ENCODE results near the gene LRIG1.
"Not testable (repeated sequence)": the region's sequence is repeated elsewhere in the genome, so short reads cannot be mapped to it uniquely, and the experiment has no call there.

Gene LRIG1

DNA sequence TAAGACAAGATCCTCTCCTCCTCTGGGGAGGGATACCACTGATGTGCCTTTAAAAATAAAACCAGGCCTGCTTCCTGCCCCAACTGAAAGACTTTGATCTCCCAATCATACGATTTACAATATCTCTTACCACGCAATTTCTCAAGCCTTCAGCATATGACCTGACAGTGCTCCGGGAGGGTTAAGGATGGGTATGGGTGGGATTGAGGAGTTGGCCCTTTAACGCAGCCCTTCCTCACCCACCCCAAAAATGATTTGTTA is 67.4 kb downstream of the LRIG1 start:
- intact Hi-C loops (cut with DNase I): no loop called here
- DNase-seq: no peak

DNA sequence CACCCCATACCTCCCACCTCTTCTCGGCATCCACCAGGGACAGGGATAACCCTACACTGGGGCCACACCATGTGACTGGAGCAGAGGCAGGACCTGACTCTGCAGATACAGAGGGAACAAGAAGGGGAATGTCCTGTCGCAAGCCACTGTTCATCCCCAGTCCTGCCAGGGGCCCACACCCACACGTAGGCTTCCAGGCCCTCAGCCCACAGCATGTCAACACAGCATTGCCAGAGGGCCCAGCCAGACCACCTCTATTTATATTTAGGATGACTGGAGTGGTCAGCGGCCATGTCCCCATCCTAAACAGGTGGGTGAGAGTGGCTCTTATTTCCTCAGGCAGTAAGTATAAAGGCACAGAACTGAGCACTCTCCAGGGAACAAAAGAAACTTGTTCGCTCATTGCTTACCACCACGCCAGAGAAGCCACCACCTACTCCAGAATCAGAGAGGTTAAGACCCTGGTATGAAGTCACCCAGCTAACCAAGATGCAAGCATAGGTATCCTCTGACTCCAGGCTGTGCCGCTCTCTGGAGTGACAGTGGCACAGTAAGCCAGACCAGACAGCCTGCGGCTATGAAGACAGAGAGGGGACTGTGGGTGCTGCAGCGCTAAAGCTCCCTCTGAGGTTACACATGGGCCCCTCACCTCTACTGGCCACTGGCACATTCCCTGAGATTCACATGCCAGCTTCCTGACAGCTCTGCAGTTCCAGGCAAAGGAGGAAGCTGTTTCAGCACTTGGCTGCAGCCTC is 67.9 kb downstream of the LRIG1 start:
- intact Hi-C loops (cut with DNase I): no loop called here
- DNase-seq: no peak

DNA sequence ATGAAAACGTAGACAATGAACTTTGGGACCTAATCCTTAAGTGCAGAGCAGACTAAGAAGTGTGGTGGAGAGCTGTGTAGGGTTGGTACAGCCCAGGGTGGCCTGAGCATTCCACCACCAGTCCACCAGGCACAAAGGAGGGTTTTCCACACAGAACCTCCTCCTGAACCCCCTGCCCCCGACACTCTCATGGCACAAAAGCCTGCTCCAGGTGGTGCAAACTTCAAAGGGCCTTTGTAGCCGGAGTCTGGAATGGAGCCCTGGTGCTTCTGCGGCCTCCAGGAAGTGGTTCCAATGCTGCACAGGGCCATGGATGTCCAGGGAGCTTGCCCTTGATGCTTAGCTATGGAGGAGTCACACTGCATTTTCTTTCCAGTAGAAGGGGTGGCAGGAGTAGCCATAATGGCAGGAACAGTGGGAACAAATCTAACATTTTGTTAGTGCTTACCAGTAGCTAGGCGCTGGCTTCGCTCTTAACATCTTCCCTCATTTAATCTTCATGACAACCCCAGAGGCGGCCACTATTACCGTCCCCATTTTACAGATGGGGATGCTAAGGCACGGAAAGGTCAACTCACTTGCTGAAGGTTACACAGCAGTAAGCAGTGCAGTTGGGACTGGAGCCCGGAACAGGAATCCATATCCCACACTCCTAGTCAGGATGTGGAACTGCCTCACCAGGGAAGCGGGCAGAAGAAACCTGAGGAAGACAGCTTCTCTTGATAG is 68.6 kb downstream of the LRIG1 start:
- intact Hi-C loops (cut with DNase I): no loop called here
- DNase-seq: no peak

DNA sequence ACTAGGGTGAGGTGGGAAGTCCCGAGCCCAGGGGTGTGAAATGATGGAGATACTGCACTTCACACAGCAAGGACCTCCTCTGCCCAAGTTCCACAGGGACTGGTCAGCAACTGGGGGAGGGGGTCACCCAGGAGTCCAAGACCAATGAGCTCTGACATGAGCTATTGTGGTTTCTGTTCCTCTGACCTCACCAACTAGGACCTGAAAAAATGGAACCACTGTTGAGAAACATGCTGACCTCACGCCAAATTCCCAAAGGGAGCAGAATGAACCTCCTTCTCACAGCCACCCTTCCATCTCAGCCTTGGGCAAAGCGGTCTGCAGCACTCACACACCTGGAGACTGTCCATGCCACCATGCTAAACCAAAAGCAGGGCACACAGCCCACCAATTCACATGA is 69.3 kb downstream of the LRIG1 start:
- DNase-seq: peak in 2 of 42 donors; percentile 45 to 60
- intact Hi-C loops (cut with DNase I): no loop called here

DNA sequence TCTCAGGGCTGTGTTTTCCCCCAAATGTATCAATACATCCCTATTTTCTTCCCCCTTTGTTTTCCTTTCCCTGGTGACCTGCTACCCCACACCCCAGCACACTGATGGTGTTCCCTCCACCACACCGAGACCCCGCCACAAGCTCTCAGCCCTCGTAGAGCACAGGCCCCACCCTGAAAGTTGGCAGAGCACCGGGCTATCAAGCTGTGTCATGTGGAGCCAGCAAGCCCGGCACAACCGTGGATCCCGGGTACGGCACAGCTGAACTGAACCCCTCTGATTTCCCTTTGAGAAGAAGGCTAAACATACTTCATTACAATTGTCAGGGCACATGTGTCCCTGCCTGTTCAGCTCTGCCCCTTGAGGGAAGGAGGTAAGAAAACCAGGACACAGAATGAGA is 69.9 kb downstream of the LRIG1 start:
- DNase-seq: no peak
- intact Hi-C loops (cut with DNase I): no loop called here

DNA sequence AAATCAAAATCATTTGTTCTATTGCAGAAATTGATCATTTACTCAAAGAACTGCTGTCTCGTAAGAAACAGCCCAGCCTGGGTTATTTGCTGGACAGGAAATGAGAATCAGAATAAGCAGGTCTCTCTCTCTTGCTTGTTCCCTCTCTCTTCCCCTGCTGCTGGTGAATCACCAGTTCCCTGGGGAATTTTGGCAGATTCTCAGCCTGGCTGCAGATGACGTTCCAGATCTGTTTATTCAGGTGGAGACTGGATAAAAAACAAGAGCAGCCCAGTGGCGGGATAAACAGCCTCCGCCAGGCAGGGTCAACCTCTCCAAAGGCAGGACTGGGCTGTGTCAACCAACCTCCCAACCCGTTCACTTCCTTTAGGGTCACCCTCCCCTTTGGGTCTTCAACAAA is 72.1 kb downstream of the LRIG1 start:
- intact Hi-C loops (cut with DNase I): no loop called here
- peak in 16 of 42 donors; percentile 29 to 80 (median 52) for DNase-seq

DNA sequence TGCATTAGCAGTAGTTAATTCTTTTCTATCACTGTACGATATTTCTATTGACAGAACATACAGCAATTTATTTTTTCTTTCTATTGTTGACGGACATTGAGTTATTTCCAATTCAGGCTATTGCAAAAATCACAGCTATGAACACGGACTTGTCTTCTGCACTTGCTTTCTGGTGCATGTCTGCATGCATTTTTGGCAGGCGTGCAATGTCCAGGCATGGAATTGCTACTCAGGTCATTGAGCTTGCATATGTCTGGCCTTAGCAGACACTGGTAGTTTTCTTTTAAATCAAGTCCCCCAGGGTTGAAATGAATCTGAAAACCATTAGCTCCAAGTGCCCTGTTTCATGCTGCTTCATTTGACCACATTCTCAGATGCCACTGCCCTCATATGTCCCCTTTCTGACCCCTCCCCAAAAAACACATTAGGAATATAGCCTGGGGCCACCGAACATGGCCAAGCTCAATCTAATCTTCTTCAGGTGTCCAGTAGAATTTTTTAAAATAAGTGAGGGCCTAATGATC is 72.8 kb downstream of the LRIG1 start:
- intact Hi-C loops (cut with DNase I): no loop called here
- no peak for DNase-seq

DNA sequence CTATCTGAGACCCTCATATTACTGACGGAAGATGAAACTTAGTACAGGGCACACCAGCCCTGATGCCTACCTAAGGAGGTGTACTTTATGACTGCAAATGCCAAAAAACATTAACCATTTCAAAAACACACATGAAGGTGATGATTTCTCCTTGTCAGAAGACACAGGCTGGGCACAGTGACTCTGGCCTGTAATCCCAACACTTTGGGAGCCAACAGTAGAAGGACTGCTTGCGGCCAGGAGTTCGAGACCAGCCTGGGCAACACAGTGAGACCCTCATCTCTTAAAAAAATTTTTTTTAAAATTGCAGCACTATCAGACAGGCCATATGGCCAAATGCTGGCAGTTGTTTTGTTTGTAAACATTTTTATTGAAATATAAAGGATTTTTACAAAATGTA is 73.5 kb downstream of the LRIG1 start:
- intact Hi-C loops (cut with DNase I): no loop called here
- DNase-seq: no peak

DNA sequence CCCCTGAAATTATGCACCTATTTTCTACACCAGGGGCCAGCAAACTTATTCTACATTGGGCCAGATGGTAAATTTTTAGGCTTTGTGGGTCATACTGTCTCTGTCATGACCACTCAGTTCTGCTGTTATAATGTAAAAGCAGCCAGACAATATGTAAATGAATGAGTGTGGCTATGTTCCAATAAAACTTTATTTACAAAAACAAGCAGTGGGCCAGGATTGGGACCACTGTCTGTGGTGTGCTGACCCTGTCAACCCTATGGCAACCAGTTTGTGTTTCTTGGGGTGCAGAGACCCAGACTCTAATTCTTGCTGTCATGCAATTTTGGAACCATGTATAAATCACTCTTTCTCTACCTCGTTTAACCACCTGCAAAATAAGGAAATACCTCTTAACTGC is 74.7 kb downstream of the LRIG1 start:
- DNase-seq: no peak
- intact Hi-C loops (cut with DNase I): no loop called here

DNA sequence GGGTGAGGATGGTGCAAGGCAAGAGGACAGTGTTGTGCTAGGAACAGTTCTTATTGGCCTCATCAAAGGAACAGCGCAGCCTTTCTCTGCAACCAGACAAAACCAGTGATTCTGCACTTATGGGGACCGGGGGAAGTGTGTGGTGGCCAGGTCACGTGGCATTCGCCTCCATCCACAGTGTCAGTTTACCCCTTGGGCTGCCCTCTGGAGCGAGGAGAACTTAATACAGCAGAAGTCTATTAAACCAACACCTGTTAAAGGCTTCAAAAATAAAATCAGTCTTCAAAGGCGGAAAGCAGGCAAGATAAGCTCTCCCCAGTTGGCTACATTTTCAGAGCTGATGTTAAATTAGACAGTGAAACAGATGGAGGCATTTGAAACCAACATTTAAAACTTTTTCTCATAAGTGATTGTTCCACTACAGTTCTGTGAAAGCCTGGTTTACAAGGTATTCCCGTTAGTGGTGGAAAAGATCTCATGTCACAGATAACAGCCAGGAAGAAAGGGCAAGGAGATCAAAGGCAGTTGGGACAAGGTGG is 75.2 kb downstream of the LRIG1 start:
- intact Hi-C loops (cut with DNase I): no loop called here
- peak in 1 of 42 donors; percentile 23 for DNase-seq

DNA sequence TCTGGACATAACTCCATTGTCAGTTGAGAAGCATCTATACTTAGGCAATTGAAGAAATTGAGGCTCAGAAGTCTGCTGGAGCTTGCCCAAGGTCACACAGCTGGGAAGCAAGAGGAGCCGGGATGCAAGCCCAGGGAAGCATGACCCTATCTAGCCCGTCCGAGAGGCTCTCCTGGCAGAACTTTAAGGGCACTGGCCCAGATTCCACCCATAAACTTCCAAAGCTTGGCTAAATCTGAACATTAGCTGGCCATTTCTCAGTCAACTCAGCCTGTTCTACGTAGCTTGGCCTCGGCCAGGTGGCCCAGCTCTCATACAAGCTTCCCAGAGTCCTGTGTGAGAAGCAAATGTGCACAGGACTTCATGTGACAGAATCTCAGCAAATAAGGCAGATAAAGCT is 75.8 kb downstream of the LRIG1 start:
- DNase-seq: peak in 7 of 42 donors; percentile 26 to 64 (median 44)
- intact Hi-C loops (cut with DNase I): no loop called here

DNA sequence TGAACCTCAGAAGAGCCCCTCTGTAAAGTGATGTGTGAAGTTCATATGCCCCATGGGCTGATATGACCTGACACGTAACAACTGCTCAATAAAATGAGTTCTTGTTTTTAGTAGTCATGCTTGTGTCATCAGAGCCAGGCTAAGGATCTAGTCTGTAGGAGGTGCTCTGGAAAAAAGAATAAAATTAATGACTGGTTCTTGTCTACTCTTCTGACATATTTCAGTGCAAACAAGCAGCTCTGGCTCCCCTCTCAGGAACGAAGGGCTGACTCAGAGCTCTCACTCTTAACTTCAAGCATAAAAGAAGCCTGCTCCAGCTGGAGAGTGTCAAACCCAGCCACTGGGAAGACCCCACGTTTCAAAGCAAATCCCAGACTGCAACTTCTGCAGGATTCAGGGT is 77.0 kb downstream of the LRIG1 start:
- DNase-seq: peak in 10 of 42 donors; percentile 43 to 61 (median 50)
- intact Hi-C loops (cut with DNase I): no loop called here

DNA sequence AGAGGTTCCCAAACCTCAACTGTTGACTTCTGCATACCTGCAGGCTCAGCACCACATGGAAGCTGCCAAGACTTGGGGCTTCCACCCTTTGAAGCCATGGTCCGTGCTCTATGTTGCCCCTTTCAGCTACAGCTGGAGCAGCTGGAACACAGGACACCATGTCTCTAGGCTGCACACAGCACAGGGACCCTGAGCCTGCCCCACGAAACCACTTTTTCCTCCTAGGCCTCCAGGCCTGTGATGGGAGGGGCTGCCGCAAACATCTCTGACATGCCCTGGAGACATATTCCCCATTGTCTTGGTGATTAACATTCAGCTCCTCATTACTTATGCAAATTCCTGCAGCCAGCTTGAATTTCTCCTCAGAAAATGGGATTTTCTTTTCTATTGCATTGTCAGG is 78.9 kb downstream of the LRIG1 start:
- DNase-seq; intact Hi-C loops (cut with DNase I): not testable (repeated sequence)

DNA sequence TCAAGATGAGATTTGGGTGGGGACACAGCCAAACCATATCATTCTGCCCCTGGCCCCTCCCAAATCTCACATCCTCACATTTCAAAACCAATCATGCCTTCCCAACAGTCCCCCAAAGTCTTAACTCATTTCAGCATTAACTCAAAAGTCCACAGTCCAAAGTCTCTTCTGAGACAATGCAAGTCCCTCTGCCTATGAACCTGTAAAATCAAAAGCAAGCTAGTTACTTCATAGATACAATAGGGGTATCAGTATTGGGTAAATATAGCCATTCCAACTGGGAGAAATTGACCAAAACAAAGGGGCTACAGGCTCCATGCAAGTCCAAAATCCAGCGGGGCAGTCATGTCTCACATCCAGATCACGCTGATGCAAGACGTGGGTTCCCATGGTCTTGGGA is 79.7 kb downstream of the LRIG1 start:
- DNase-seq; intact Hi-C loops (cut with DNase I): not testable (repeated sequence)

DNA sequence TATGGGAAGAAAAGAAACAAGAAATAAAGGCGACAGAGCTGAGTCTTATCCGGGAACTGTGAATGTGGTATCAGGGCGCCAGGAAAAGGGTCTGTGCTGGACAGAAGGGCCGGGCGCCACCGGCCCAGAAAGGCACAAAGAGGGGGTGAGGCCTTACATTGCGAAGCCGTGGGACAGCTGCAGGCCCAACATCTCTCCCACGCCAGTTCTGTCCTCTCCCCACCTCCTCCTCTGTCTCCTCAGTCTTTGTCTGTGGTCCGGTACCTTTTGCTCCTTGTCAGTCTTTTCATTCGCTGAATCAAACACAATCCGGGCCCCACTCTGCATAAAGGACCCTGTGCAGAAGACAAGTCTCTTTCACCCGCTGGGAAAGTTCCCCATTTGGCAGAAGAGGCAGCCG is 81.8 kb downstream of the LRIG1 start:
- DNase-seq: peak in 13 of 42 donors; percentile 22 to 71 (median 49)

DNA sequence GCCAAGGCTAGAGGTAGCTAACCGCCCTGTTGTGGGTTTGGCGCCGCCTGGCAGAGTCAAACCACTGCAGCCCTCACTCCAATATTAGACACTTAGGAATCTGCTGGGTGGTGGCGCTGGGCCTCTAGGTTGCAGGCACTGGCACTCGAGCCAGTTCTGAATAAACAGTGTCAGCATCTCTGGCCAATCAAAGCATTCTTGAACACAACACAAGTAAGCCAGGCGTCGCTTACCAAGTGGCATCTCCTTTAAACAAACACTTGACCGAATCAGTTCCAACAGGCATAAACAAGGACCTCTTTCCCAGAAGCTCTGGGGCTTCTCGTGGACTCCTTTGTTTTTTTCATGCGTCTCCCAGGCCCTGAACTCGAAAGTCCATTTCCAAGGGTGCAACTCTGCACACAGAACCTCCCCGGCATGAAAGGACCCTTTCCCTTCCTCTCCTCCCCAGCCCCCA is 82.3 kb downstream of the LRIG1 start:
- DNase-seq: peak in 41 of 42 donors; percentile 58 to 91 (median 78)
- intact Hi-C loops (cut with DNase I): no loop called here

More for the DNA sequence above, 81.8 kb downstream of the LRIG1 start:
- intact Hi-C loops (cut with DNase I): no loop called here

DNA sequence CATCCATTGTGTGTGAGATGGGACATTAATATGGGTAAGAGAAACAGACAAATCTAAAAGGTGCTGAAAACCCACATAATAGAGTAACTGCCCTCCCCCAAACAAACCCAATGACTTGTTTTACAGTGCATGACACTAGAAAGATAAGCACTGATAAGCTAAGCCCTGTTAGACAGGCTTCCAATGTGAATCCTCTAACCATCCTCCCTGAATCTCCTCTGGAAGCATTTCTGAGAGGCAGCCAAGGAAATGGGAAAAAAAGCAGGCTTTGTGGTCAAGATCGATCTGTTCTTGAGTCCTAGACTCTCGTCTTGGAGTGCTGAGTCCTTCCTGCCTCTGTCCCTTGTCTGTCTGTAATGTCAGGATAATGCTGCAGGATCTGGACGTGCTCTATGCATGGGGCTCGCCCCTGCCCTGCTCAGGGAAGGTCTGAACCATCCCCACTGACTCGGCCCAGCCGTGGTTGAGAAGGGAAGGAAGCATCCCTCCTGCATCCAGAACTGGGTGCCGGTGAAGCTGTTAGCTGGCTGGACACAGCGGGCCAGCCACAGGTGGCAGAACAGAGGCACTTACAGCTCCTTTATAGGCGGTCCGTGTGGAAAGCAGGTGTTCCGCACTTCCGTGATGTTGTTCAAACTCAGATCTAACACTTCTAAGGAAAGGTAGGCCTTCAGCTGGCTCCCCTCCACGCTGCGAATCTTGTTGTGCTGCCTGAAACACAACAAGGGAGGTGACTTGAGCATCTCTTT is 84.1 kb downstream of the LRIG1 start:
- intact Hi-C loops (cut with DNase I): no loop called here
- DNase-seq: no peak

DNA sequence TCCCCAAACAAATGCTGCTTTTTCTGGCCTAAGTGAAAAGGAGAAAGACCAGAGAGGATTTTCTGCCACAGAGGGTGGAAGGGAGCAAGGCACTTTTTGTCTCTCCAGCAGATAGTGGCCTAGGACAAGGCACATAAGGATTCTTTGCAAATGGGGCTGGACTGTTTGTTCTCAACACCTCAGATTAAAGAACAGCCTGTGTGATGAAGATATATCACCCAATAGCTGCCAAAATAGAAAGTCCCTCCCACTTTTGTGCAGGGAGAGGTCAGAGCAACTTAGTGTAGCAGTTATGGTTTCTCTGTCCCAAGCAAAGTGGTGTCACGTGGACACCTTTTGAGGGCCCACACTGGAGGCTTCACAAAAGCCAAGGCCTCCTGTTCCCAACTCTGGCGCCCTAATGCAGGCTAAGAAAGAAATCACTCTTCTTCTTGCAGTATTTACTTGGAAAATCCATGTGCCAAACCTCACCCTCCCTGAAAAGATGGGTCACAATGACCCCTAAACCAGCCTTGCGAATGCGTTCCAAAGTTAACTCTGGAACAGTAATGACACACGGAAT is 84.9 kb downstream of the LRIG1 start:
- no peak for DNase-seq
- intact Hi-C loops (cut with DNase I): no loop called here

DNA sequence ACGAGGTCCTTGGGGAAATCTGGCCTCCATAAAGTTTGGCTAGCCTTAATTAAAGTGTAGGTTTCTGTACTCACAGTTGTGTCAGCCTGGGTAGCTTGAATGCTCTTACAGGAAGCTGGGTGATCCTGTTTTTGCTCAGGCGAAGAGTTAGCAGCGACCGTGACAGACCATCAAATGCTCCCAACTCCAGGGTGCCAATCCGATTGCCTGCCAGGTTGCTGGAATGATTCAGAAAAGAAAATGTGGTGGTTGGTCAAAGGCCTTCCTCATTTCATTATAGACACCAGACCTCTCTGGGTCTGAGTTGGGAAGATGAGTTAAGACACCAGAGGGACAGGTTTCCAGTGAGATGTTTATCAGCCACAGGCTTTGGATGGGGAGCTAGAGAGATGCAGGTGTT is 86.0 kb downstream of the LRIG1 start:
- peak in 2 of 42 donors; percentile 11 to 13 for DNase-seq
- intact Hi-C loops (cut with DNase I): no loop called here
